Vagina (tissue), 2 donors: ENCODE data around the gene RDH11. TPM values are rescaled to one million over a fixed set of nuclear protein-coding genes. Genes with fewer than 3 reads are reported as not detected.
"Not testable (repeated sequence)": the region's sequence is repeated elsewhere in the genome, so short reads cannot be mapped to it uniquely, and the experiment has no call there.

ENCODE experiments used
- DNase-seq, 2 donors: peaks; one replicate each; pipeline ENCODE4 v3.0.0-alpha.2; 2017; ENCODE audit errors: extremely low spot score in 2 of 2
- H3K27ac ChIP-seq: fragments of 200-600 bp; sonication (generic); one replicate; pipeline ENCODE4 v1.5.1; 2019
- H3K27me3 ChIP-seq: fragments of 200-600 bp; sonication (generic); one replicate; pipeline ENCODE4 v1.5.1; 2019
- H3K36me3 ChIP-seq, 2 donors: fragments of 200-600 bp; sonication (generic); one replicate each; pipeline ENCODE4 v1.5.1; 2017 to 2019
- H3K4me1 ChIP-seq: fragments of 200-600 bp; sonication (generic); one replicate; pipeline ENCODE4 v1.5.1; 2019
- H3K4me3 ChIP-seq, 2 donors: fragments of 200-600 bp; sonication (generic); 1 replicate in 1 of 2; 2 replicates in 1 of 2; pipeline ENCODE4 v1.5.1; 2016 to 2019
- H3K9me3 ChIP-seq: fragments of 200-600 bp; sonication (generic); one replicate; pipeline ENCODE4 v1.5.1; 2019
- POLR2A ChIP-seq, 2 donors: fragments of 450-650 bp; IDR thresholded peaks; one replicate each; pipeline ENCODE4 v1.6.1; 2017; ENCODE audit warnings: antibody characterized with exemption in 2 of 2, mild to moderate bottlenecking in 2 of 2, moderate library complexity in 2 of 2
- POLR2AphosphoS5 ChIP-seq, 2 donors: sonication (generic); formaldehyde crosslinking; IDR thresholded peaks; one replicate each; pipeline ENCODE4 v1.9.0; 2017; ENCODE audit warnings: antibody characterized with exemption in 2 of 2, mild to moderate bottlenecking in 2 of 2, low read depth in 1 of 2; ENCODE audit not compliant: insufficient read depth in 1 of 2
- intact Hi-C: fragments of 100-400 bp; cut with DNase I; formaldehyde crosslinking; loops from one replicate; pipeline ENCODE4 v1.15.1; 2023
- total RNA-seq: library from RNA; depleted of rRNA; stranded (reverse); fragments of >200 nt; gene quantifications from one replicate; pipeline ENCODE4 v1.2.3, GENCODE V29; 2016
- TF ChIP-seq, protein P1 (sequence below), 3 experiments: fragments of 450-650 bp in 2 of 3; fragments of 200-600 bp in 1 of 3; sonication (generic) in 1 of 3; IDR thresholded peaks; one replicate each; pipeline ENCODE4 v1.5.1; 2017 to 2019; ENCODE audit warnings: antibody characterized with exemption in 3 of 3, mild to moderate bottlenecking in 2 of 3, moderate library complexity in 2 of 3

Gene RDH11
- total RNA-seq, 1 donor from 2014 or later = 44.0 TPM

DNA sequence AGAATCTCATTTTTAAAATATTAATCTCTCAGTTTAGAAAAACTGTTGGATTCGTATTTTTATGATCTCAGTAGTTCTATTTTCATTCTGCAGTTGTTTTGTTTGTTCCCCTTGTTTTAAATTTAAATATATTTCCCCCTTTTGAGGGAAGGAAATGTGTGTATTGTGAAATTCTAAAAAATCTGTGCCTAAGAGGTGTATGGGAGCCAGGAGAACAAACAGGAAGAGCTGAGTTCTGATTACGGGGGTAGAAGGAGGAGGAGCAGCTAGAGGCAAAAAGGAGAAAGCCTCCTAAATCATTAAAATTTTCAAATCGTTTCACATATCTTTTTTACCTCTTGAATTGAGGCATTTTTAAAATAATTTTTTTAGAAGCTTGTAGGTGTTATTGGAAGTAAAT, 8.4 kb upstream of the RDH11 start:
- intact Hi-C loops = loop anchor here (10.0 kb wide), 1 partner anchor 119 kb away; no protein-coding TSS in a partner anchor
- Histone ChIP-seq H3K27ac (no peak overlapping the region), H3K36me3 (no peaks in the 10 kb centered on the region), H3K9me3 (no peaks in the 10 kb centered on the region), H3K4me1 (no peaks in the 10 kb centered on the region), H3K27me3 (no peaks in the 10 kb centered on the region), H3K4me3 (no peak overlapping the region)
- DNase-seq = no peak
- TF ChIP-seq, protein P1, sequence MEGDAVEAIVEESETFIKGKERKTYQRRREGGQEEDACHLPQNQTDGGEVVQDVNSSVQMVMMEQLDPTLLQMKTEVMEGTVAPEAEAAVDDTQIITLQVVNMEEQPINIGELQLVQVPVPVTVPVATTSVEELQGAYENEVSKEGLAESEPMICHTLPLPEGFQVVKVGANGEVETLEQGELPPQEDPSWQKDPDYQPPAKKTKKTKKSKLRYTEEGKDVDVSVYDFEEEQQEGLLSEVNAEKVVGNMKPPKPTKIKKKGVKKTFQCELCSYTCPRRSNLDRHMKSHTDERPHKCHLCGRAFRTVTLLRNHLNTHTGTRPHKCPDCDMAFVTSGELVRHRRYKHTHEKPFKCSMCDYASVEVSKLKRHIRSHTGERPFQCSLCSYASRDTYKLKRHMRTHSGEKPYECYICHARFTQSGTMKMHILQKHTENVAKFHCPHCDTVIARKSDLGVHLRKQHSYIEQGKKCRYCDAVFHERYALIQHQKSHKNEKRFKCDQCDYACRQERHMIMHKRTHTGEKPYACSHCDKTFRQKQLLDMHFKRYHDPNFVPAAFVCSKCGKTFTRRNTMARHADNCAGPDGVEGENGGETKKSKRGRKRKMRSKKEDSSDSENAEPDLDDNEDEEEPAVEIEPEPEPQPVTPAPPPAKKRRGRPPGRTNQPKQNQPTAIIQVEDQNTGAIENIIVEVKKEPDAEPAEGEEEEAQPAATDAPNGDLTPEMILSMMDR (IDR thresholded peaks at IDR 0.05) = no peak
- TF ChIP-seq POLR2AphosphoS5 (IDR thresholded peaks at IDR 0.05; ENCODE audit: insufficient read depth in 1 of 2, low read depth in 1 of 2) (no peak), POLR2A (IDR thresholded peaks at IDR 0.05) (no peak)

DNA sequence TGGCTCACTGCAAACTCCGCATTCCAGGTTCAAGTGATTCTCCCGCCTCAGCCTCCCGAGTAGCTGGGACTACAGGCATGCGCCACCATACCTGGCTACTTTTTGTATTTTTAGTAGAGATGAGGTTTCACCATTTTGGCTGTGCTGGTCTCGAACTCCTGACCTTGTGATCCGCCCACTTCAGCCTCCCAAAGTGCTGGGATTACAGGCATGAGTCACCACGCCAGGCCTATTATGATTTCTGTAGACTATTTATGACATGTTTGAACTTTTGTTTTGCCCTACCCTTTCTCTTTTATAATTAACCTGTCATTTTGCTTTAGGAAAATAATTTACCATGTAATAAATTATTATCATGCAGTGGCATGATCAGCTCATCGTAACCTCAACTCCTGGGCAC, 5.9 kb upstream of the RDH11 start, which contains the start of gene RDH12:
TSS of gene RDH12 (plus strand) at position 395 of the 400 bp plus-strand sequence. CDS start 20,757 bp downstream, outside the sequence.
- DNase-seq, H3K27ac ChIP-seq, H3K9me3 ChIP-seq, H3K27me3 ChIP-seq, H3K36me3 ChIP-seq, H3K4me3 ChIP-seq, H3K4me1 ChIP-seq: not testable (repeated sequence)
- intact Hi-C loops = loop anchor here (10.0 kb wide), 1 partner anchor 117 kb away; no protein-coding TSS in a partner anchor

DNA sequence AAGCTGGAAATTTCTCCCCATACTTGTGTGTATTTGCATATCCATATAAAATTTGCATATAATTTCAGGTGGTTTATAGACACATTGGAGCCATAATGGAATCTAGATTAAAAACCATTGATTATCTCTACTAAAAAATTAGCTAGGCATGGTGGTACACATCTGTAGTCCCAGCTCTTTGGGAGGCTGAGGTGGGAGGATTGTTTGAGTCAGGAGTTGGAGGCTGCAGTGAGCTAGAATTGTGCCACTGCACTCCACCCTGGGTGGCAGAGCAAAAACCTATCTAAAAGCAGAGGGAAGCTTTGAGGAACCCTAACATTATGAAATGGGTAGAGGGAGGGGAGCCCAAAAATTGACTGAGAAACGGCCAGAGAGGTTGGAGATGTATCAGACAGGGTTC, 2.6 kb upstream of the RDH11 start:
- no peak for TF ChIP-seq POLR2AphosphoS5 (IDR thresholded peaks at IDR 0.05; ENCODE audit: insufficient read depth in 1 of 2, low read depth in 1 of 2)
- TF ChIP-seq POLR2A (IDR thresholded peaks at IDR 0.05) = no peak
- TF ChIP-seq, protein P1 (IDR thresholded peaks at IDR 0.05) = no peak
- H3K9me3 ChIP-seq = no peaks in the 10 kb centered on the region
- H3K27ac ChIP-seq = no peak overlapping the region
- peaks cover 17% of the 10 kb centered on the region for H3K4me1 ChIP-seq
- no peaks in the 10 kb centered on the region for H3K36me3 ChIP-seq
- no peak for DNase-seq
- H3K4me3 ChIP-seq = no peak overlapping the region
- intact Hi-C loops = no loop called here
- no peaks in the 10 kb centered on the region for H3K27me3 ChIP-seq

DNA sequence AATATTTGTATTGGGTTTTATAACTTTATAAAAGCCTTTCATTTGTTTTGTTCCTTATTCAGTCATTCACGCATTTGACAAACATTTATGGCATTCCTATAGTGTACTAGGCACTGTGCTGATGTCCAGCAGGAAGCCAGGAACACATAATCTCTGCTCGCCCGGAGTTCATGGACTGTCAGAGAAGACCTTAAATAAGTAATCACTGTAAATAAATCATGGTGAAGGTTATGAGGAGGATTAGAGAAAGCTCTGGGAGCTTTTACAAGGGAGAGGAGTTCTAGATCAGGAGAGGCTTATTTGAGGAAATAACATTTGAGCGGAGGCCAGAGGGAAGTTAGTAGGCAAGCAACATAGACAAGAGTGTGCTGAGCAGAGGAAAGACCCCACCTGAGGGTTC, 1.4 kb upstream of the RDH11 start:
- Histone ChIP-seq H3K27ac (no peak overlapping the region), H3K4me1 (peaks cover 18% of the 10 kb centered on the region), H3K9me3 (no peaks in the 10 kb centered on the region), H3K36me3 (peaks cover 0 to 1% of the 10 kb centered on the region in 2 donors), H3K27me3 (no peaks in the 10 kb centered on the region), H3K4me3 (no peak overlapping the region)
- TF ChIP-seq POLR2AphosphoS5 (IDR thresholded peaks at IDR 0.05; ENCODE audit: insufficient read depth in 1 of 2, low read depth in 1 of 2) (no peak), POLR2A (IDR thresholded peaks at IDR 0.05) (no peak)
- TF ChIP-seq, protein P1 (IDR thresholded peaks at IDR 0.05) = no peak
- DNase-seq = no peak
- intact Hi-C loops = no loop called here

DNA sequence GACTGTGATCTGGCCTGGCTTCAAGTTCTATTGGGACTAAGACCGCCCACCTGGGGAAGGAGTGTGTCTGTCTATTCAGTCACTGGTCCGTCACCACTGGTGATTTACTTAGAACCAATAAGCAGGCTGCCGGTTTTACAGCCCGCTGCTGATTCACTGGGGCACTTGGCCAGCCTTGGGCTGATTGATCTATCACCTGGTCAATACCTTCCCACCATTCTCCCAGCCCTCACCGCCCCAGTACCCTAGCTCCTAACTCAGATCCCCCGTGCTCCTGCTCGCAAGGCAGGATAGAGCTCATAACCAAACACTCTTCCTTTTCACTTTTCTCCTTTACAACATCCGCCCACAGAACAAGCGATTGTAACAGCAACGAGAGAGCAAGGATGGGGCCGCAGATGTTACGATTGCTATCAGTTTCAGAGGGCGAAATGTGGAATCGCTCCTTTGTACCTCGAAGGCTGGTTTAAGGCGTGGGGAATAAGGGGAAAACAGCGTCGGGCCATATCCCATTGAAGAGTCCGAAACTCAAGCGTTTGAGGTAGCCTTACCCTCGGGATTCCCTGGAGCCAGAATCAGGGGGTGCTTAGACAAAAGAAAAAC, 672 bp downstream of the RDH11 start:
- H3K27me3 ChIP-seq = no peaks in the 10 kb centered on the region
- TF ChIP-seq POLR2A (IDR thresholded peaks at IDR 0.05) = no peak
- TF ChIP-seq POLR2AphosphoS5 (IDR thresholded peaks at IDR 0.05; ENCODE audit: insufficient read depth in 1 of 2, low read depth in 1 of 2) = peak in 1 of 2 donors; percentile 50
- TF ChIP-seq, protein P1 (IDR thresholded peaks at IDR 0.05) = no peak
- intact Hi-C loops = no loop called here
- H3K4me1 ChIP-seq = peaks cover 18% of the 10 kb centered on the region
- no peak for DNase-seq
- H3K9me3 ChIP-seq = no peaks in the 10 kb centered on the region
- peak overlapping the region; percentile 80 for H3K27ac ChIP-seq
- peak overlapping the region; percentile 79 to 86 for H3K4me3 ChIP-seq
- peaks cover 0 to 22% of the 10 kb centered on the region in 2 donors for H3K36me3 ChIP-seq
